MM.1S (cell line): Measurements from ENCODE around the gene FMR1.

Source experiments
- DNase-seq: peaks from one replicate; pipeline ENCODE4 v3.0.0-alpha.2; 2015
- H2AFZ ChIP-seq: fragments of 300-600 bp; sonication (generic); 2 replicates; pipeline ENCODE4 v1.6.0; 2016; ENCODE audit warnings: antibody characterized with exemption, low read length
- H3F3A ChIP-seq: fragments of 300-600 bp; sonication (generic); 2 replicates; pipeline ENCODE4 v1.6.1; 2016; ENCODE audit warnings: mild to moderate bottlenecking, antibody characterized with exemption, low read length, moderate library complexity, mixed read lengths; ENCODE audit not compliant: insufficient read depth
- H3K27ac ChIP-seq: fragments of 300-600 bp; sonication (generic); 2 replicates; pipeline ENCODE4 v1.5.1; 2016; ENCODE audit warnings: mild to moderate bottlenecking, low read length
- H3K27me3 ChIP-seq: fragments of 300-600 bp; sonication (generic); replicated peaks from 2 replicates; pipeline ENCODE4 v1.6.0; 2016; ENCODE audit warnings: low read length; ENCODE audit not compliant: insufficient read depth
- H3K36me3 ChIP-seq: fragments of 300-600 bp; sonication (generic); replicated peaks from 2 replicates; pipeline ENCODE4 v1.6.1; 2016; ENCODE audit warnings: mild to moderate bottlenecking, low read length, mixed read lengths; ENCODE audit not compliant: insufficient read depth
- H3K4me1 ChIP-seq: fragments of 300-600 bp; sonication (generic); 2 replicates; pipeline ENCODE4 v1.6.1; 2016; ENCODE audit warnings: low read length, mixed read lengths
- H3K4me2 ChIP-seq: fragments of 300-600 bp; sonication (generic); 2 replicates; pipeline ENCODE4 v1.6.0; 2016; ENCODE audit warnings: low read depth, low read length
- H3K4me3 ChIP-seq: fragments of 300-600 bp; sonication (generic); 2 replicates; pipeline ENCODE4 v1.5.1; 2016; ENCODE audit warnings: low read length, mixed read lengths
- H3K79me2 ChIP-seq: fragments of 300-600 bp; sonication (generic); 2 replicates; pipeline ENCODE4 v1.6.1; 2016; ENCODE audit warnings: mixed run types, low read length, mixed read lengths
- H3K9ac ChIP-seq: fragments of 300-600 bp; sonication (generic); 2 replicates; pipeline ENCODE4 v1.6.1; 2016; ENCODE audit warnings: low read length, mixed read lengths
- H3K9me2 ChIP-seq: fragments of 300-600 bp; sonication (generic); replicated peaks from 2 replicates; pipeline ENCODE4 v1.6.1; 2016; ENCODE audit warnings: mild to moderate bottlenecking, low read length, mixed read lengths; ENCODE audit not compliant: insufficient read depth
- H3K9me3 ChIP-seq: fragments of 300-600 bp; sonication (generic); replicated peaks from 2 replicates; pipeline ENCODE4 v1.6.1; 2016; ENCODE audit warnings: mild to moderate bottlenecking, low read length, mixed read lengths; ENCODE audit not compliant: insufficient read depth
- H4K20me1 ChIP-seq: fragments of 300-600 bp; sonication (generic); 2 replicates; pipeline ENCODE4 v1.6.1; 2016; ENCODE audit warnings: mild to moderate bottlenecking, low read length, moderate library complexity, mixed read lengths; ENCODE audit not compliant: insufficient read depth
- CTCF ChIP-seq: fragments of 300-600 bp; sonication (generic); IDR thresholded peaks from 2 replicates; pipeline ENCODE4 v1.5.1; 2016; ENCODE audit warnings: antibody characterized with exemption, low read length, mixed read lengths
- EZH2 ChIP-seq: fragments of 300-600 bp; sonication (generic); optimal IDR thresholded peaks from 2 replicates; pipeline ENCODE3; 2017; ENCODE audit warnings: low read depth, mild to moderate bottlenecking, antibody characterized with exemption, low read length, mixed read lengths
- EZH2phosphoT487 ChIP-seq: fragments of 300-600 bp; sonication (generic); IDR thresholded peaks from 2 replicates; pipeline ENCODE4 v1.6.1; 2018; ENCODE audit warnings: antibody characterized with exemption, low read length

Gene FMR1

GRCh38 chrX:147877726-147878125 is 34.0 kb upstream of the FMR1 start:
- H3K36me3 ChIP-seq, result no peaks in the 10 kb centered on the region
- H3K4me1 ChIP-seq, result peaks cover 8% of the 10 kb centered on the region; the same call in 1 of the 2 replicates
- H3K27me3 ChIP-seq, result no peaks in the 10 kb centered on the region
- no peak for DNase-seq
- H3F3A ChIP-seq, result peaks cover 4% of the 10 kb centered on the region
- H4K20me1 ChIP-seq, result no peaks in the 10 kb centered on the region
- H3K9me2 ChIP-seq, result no peaks in the 10 kb centered on the region
- no peak overlapping the region for H3K27ac ChIP-seq
- TF ChIP-seq EZH2 (no peak), EZH2phosphoT487 (no peak), CTCF (no peak)
- H3K79me2 ChIP-seq, result no peaks in the 10 kb centered on the region
- H3K9ac ChIP-seq, result no peak overlapping the region
- H3K4me2 ChIP-seq, result no peak overlapping the region
- H3K4me3 ChIP-seq, result no peak overlapping the region
- H2AFZ ChIP-seq, result no peak overlapping the region
- no peaks in the 10 kb centered on the region for H3K9me3 ChIP-seq

GRCh38 chrX:147884958-147885357 is 26.8 kb upstream of the FMR1 start:
- Histone ChIP-seq H3K9ac (no peak overlapping the region), H3K4me1 (no peaks in the 10 kb centered on the region), H3F3A (no peaks in the 10 kb centered on the region), H3K4me2 (no peak overlapping the region), H3K4me3 (no peak overlapping the region), H3K36me3 (no peaks in the 10 kb centered on the region), H3K27me3 (no peaks in the 10 kb centered on the region), H3K27ac (no peak overlapping the region), H3K9me3 (no peaks in the 10 kb centered on the region), H3K79me2 (no peaks in the 10 kb centered on the region), H3K9me2 (no peaks in the 10 kb centered on the region), H2AFZ (no peak overlapping the region), H4K20me1 (no peaks in the 10 kb centered on the region)
- TF ChIP-seq EZH2phosphoT487 (no peak), EZH2 (no peak), CTCF (no peak)
- no peak for DNase-seq

- H3K36me3 ChIP-seq, result no peaks in the 10 kb centered on the region
- no peak overlapping the region for H3K4me3 ChIP-seq
- H2AFZ ChIP-seq, result no peak overlapping the region
- no peaks in the 10 kb centered on the region for H3K4me1 ChIP-seq
- H3K9ac ChIP-seq, result no peak overlapping the region
- no peaks in the 10 kb centered on the region for H3K9me2 ChIP-seq
- no peak overlapping the region for H3K27ac ChIP-seq
- DNase-seq, result no peak
- no peak overlapping the region for H3K4me2 ChIP-seq
- no peaks in the 10 kb centered on the region for H4K20me1 ChIP-seq
- no peaks in the 10 kb centered on the region for H3K27me3 ChIP-seq
- no peaks in the 10 kb centered on the region for H3K9me3 ChIP-seq
- H3K79me2 ChIP-seq, result no peaks in the 10 kb centered on the region
- no peaks in the 10 kb centered on the region for H3F3A ChIP-seq
- TF ChIP-seq EZH2phosphoT487, result no peak
- no peak for TF ChIP-seq CTCF
- TF ChIP-seq EZH2, result no peak
Observed at GRCh38 chrX:147890756-147891155, 21.0 kb upstream of the FMR1 start.

- Histone ChIP-seq H3K9me3 (no peaks in the 10 kb centered on the region), H3K27ac (no peak overlapping the region), H3K9me2 (no peaks in the 10 kb centered on the region), H3K4me1 (no peaks in the 10 kb centered on the region), H3F3A (no peaks in the 10 kb centered on the region), H3K4me2 (no peak overlapping the region), H2AFZ (no peak overlapping the region), H3K36me3 (no peaks in the 10 kb centered on the region), H3K79me2 (no peaks in the 10 kb centered on the region), H3K4me3 (no peak overlapping the region), H3K9ac (no peak overlapping the region), H4K20me1 (no peaks in the 10 kb centered on the region), H3K27me3 (no peaks in the 10 kb centered on the region)
- no peak for DNase-seq
- TF ChIP-seq EZH2 (no peak), EZH2phosphoT487 (no peak), CTCF (no peak)
Observed at GRCh38 chrX:147891896-147892295, 19.8 kb upstream of the FMR1 start.
